ENCODE data around the gene SNX9. TPM values are rescaled to one million over a fixed set of nuclear protein-coding genes. Genes with fewer than 3 reads are reported as not detected.

Gene SNX9
- total and polyA plus RNA-seq, 2 donors (not counting 1 experiment from before 2014, with no cell fraction given) = 10.0 to 50.7 TPM

Small RNAs within 50 kb of the gene (small RNA-seq; reads per million reads assigned to genes)
- gene HSPE1P26 (ENCODE audit: insufficient read length, low read depth, low replicate concordance) (not detected), gene RNU6-786P (ENCODE audit: insufficient read length, low read depth, low replicate concordance) (not detected)

Other genes with a start within 250 kb of the SNX9 start
- 11.4 and 12.8 TPM in 2 replicates for gene SYNJ2, start 158.6 kb downstream of the SNX9 start, total RNA-seq
- 5.2 and 6.2 TPM in 2 replicates for gene SYNJ2, start 158.6 kb downstream of the SNX9 start, polyA plus RNA-seq

Data from B cell (primary cell).